A549 (cell line): ENCODE data around the gene NR1H2. TPM values are rescaled to one million over a fixed set of nuclear protein-coding genes. Genes with fewer than 3 reads are reported as not detected.

Source experiments
- ATAC-seq, 2 experiments: fragments of 200-7000 bp in 1 of 2; fragments of >200 bp in 1 of 2; cut with Nextera tagmentation in 1 of 2; cut with Tn5 transposase in 1 of 2; 3 replicates each; pipeline versions ENCODE4 v1.8.0 to v1.9.1; 2018 to 2020; ENCODE audit warnings: mild to moderate bottlenecking in 1 of 2, moderate library complexity in 1 of 2
- CTCF ChIA-PET: fragments of 300-600 bp; sonication (Branson Sonifier 250); formaldehyde crosslinking; extraction: SDS; loops from one replicate; lab custom pipeline; 2021; ENCODE audit warnings: antibody characterized with exemption, inconsistent platforms; lab: Yijun Ruan, JAX
- POLR2A ChIA-PET: fragments of 350-600 bp; formaldehyde crosslinking; extraction: SDS; loops from one replicate; lab custom pipeline; 2021; ENCODE audit warnings: antibody characterized with exemption, inconsistent platforms; lab: Yijun Ruan, JAX
- DNase-seq, 2 experiments: peaks; one replicate each; pipeline versions ENCODE4 v3.0.0 to v3.0.0-alpha.2; 2011 to 2016; ENCODE audit warnings: low read depth in 1 of 2, low spot score in 1 of 2
- FAIRE-seq: peaks from 2 replicates; lab custom pipeline; 2011; peaks lifted over from hg19 to GRCh38; lab: Jason Lieb, UNC
- H3K27ac ChIP-seq, 2 experiments: fragments of >200 bp; sonication (Bioruptor Twin); formaldehyde crosslinking; 3 replicates each; pipeline ENCODE4 v1.5.1; 2016 to 2017
- H3K4me1 ChIP-seq: fragments of >200 bp; sonication (Bioruptor Twin); formaldehyde crosslinking; 3 replicates; pipeline ENCODE4 v1.6.1; 2016
- H3K4me2 ChIP-seq: fragments of >200 bp; sonication (Bioruptor Twin); formaldehyde crosslinking; 3 replicates; pipeline ENCODE4 v1.6.1; 2016
- H3K4me3 ChIP-seq: fragments of >200 bp; sonication (Bioruptor Twin); formaldehyde crosslinking; 3 replicates; pipeline ENCODE4 v1.5.1; 2016
- H3K9me3 ChIP-seq: fragments of >200 bp; sonication (Bioruptor Twin); formaldehyde crosslinking; 3 replicates; pipeline ENCODE4 v1.6.1; 2016
- BCL3 ChIP-seq: fragments of >200 bp; sonication (Bioruptor Twin); formaldehyde crosslinking; IDR thresholded peaks from 3 replicates; pipeline ENCODE4 v1.6.1; 2016
- CBX2 ChIP-seq: fragments of 200-600 bp; sonication (generic); IDR thresholded peaks from 2 replicates; pipeline ENCODE4 v1.6.1; 2016; ENCODE audit warnings: low read depth, mild to moderate bottlenecking, borderline replicate concordance
- CBX8 ChIP-seq: fragments of 200-600 bp; sonication (generic); IDR thresholded peaks from 2 replicates; pipeline ENCODE4 v1.6.1; 2016
- CHD4 ChIP-seq: fragments of 200-600 bp; sonication (generic); IDR thresholded peaks from 2 replicates; pipeline ENCODE4 v1.6.1; 2016; ENCODE audit warnings: antibody characterized with exemption, mild to moderate bottlenecking, borderline replicate concordance
- CTCF ChIP-seq: fragments of >200 bp; sonication (Bioruptor Twin); formaldehyde crosslinking; IDR thresholded peaks from 3 replicates; pipeline ENCODE4 v1.5.1; 2016
- E2F6 ChIP-seq: IDR thresholded peaks from 2 replicates; pipeline ENCODE4 v1.6.1; 2012; ENCODE audit warnings: low read depth, borderline replicate concordance
- EHMT2 ChIP-seq: fragments of 200-600 bp; sonication (generic); IDR thresholded peaks from 2 replicates; pipeline ENCODE4 v1.6.1; 2016; ENCODE audit warnings: antibody characterized with exemption, low read depth, mild to moderate bottlenecking, moderate library complexity
- ELK1 ChIP-seq: fragments of 150-350 bp; IDR thresholded peaks from 2 replicates; pipeline ENCODE4 v1.6.1; 2014; ENCODE audit warnings: low read depth, mild to moderate bottlenecking, low read length
- FOSL2 ChIP-seq, 2 experiments: fragments of 450-650 bp in 1 of 2; fragments of >200 bp in 1 of 2; sonication (Bioruptor Twin) in 1 of 2; formaldehyde crosslinking; IDR thresholded peaks; 2 replicates each; pipeline versions ENCODE4 v1.5.0 to v1.6.1; 2016 to 2020; ENCODE audit warnings: mild to moderate bottlenecking in 1 of 2, moderate library complexity in 1 of 2
- FOXS1 ChIP-seq: fragments of 250-450 bp; sonication (Bioruptor Pico); IDR thresholded peaks from 2 replicates; pipeline ENCODE4 v1.5.0; 2020; ENCODE audit warnings: mild to moderate bottlenecking, moderate library complexity
- HOXA7 ChIP-seq: fragments of 250-450 bp; sonication (Bioruptor Pico); IDR thresholded peaks from 2 replicates; pipeline ENCODE4 v1.5.0; 2020; ENCODE audit warnings: mild to moderate bottlenecking, moderate library complexity
- NFE2L2 ChIP-seq: fragments of 150-350 bp; conservative IDR thresholded peaks from 2 replicates; pipeline ENCODE4 v1.6.1; 2014; ENCODE audit warnings: low read length
- NPAS2 ChIP-seq: fragments of 250-450 bp; sonication (Bioruptor Pico); IDR thresholded peaks from 2 replicates; pipeline ENCODE4 v1.8.0; 2022; ENCODE audit warnings: mild to moderate bottlenecking, moderate library complexity, borderline replicate concordance
- NR3C1 ChIP-seq: fragments of >200 bp; sonication (Bioruptor Twin); formaldehyde crosslinking; IDR thresholded peaks from 3 replicates; pipeline ENCODE4 v1.6.1; 2017
- POLR2AphosphoS2 ChIP-seq: conservative IDR thresholded peaks from 2 replicates; pipeline ENCODE4 v1.6.1; 2012; ENCODE audit warnings: low read length, improper control_type of control experiment, inconsistent platforms
- RAD21 ChIP-seq, 2 experiments: fragments of >200 bp in 1 of 2; sonication (Bioruptor Twin) in 1 of 2; formaldehyde crosslinking in 1 of 2; IDR thresholded peaks in 1 of 2; conservative IDR thresholded peaks in 1 of 2; 2 replicates in 1 of 2; 3 replicates in 1 of 2; pipeline ENCODE4 v1.6.1; 2012 to 2018; ENCODE audit warnings: inconsistent platforms in 1 of 2
- REST ChIP-seq: fragments of 200-600 bp; sonication (generic); IDR thresholded peaks from 2 replicates; pipeline ENCODE4 v1.6.1; 2016; ENCODE audit warnings: antibody characterized with exemption, mild to moderate bottlenecking, moderate library complexity
- RFX5 ChIP-seq: fragments of 450-650 bp; IDR thresholded peaks from 2 replicates; pipeline ENCODE4 v1.7.1; 2014; ENCODE audit warnings: antibody characterized with exemption, mild to moderate bottlenecking, moderate library complexity
- SREBF2 ChIP-seq: fragments of 450-650 bp; IDR thresholded peaks from 2 replicates; pipeline ENCODE4 v1.6.1; 2014; ENCODE audit warnings: mild to moderate bottlenecking, moderate library complexity
- TFCP2L1 ChIP-seq: fragments of 250-450 bp; sonication (Bioruptor Pico); IDR thresholded peaks from 2 replicates; pipeline ENCODE4 v1.5.0; 2021; ENCODE audit warnings: mild to moderate bottlenecking
- WGBS: methylation state at CpG from one replicate; pipeline ENCODE4 v1.1.6; 2017; ENCODE audit errors: missing lambda C conversion rate; 5-methylcytosine and 5-hydroxymethylcytosine counted together
- polyA plus RNA-seq, 4 experiments: library from polyadenylated mRNA; depleted of rRNA in 3 of 4; stranded (reverse); fragments of >200 nt; fragmentation: RNase III in 1 of 4; extraction: RNeasy Plus Mini Kit Qiagen cat#74134 plus additional on column Dnase treatment in 1 of 4; gene quantifications; 2 replicates in 3 of 4; 3 replicates in 1 of 4; pipeline ENCODE4 v1.2.3, GENCODE V29; 2011 to 2017

NR1H2 gene
- polyA plus RNA-seq, 2 of the 4 experiments (the other 2 are of a cell fraction), result 39.3 to 67.0 TPM

- no peak overlapping the region for H3K27ac ChIP-seq
- H3K4me1 ChIP-seq, result 0 out of 3 replicates have a peak, but pooled peaks cover 5% of the 10 kb centered on the region
- CTCF ChIA-PET, result interaction anchor here (1.0 to 4.0 kb wide), 10 partner anchors 10 to 421 kb away, joined by 3 to 53 read pairs (median 9); partner anchors contain the start of gene NR1H2
- 87% methylated on average over 54 of the region's 54 CpGs for WGBS
- no peak for DNase-seq
- TF ChIP-seq SREBF2 (no peak), FOSL2 (IDR thresholded peaks at IDR 0.05) (no peak), FOSL2 (CRISPR knock-in tag; IDR thresholded peaks at IDR 0.05) (peak; percentile 4; the same call in 1 of the 2 replicates)
- POLR2A ChIA-PET, result interaction anchor here (1.9 kb wide), 1 partner anchor 10 kb away, joined by 5 read pairs; no protein-coding TSS in a partner anchor
- no peaks in the 10 kb centered on the region for H3K9me3 ChIP-seq
- no peak for FAIRE-seq
- no peak overlapping the region for H3K4me3 ChIP-seq
- no peak overlapping the region for H3K4me2 ChIP-seq
- no peak for ATAC-seq
These were observed 17.6 kb upstream of the NR1H2 start for GRCh38 chr19:50358483-50359327.

- Histone ChIP-seq H3K27ac (no peak overlapping the region), H3K9me3 (no peaks in the 10 kb centered on the region), H3K4me1 (0 out of 3 replicates have a peak, but pooled peaks cover 5% of the 10 kb centered on the region), H3K4me2 (no peak overlapping the region), H3K4me3 (no peak overlapping the region)
- WGBS, result 70% methylated on average over 11 of the region's 11 CpGs
- TF ChIP-seq CBX2, result no peak
- no peak for TF ChIP-seq CHD4
- TF ChIP-seq NPAS2, result no peak
- no peak for TF ChIP-seq HOXA7 (CRISPR knock-in tag)
- TF ChIP-seq EHMT2, result no peak
- no peak for TF ChIP-seq RAD21 (conservative IDR thresholded peaks at IDR 0.05 in 1 of 2, IDR thresholded peaks at IDR 0.05 in 1 of 2)
- no peak for TF ChIP-seq ELK1
- TF ChIP-seq BCL3, result no peak
- TF ChIP-seq NFE2L2, result no peak
- no peak for TF ChIP-seq FOSL2 (IDR thresholded peaks at IDR 0.05)
- no peak for TF ChIP-seq FOSL2 (CRISPR knock-in tag; IDR thresholded peaks at IDR 0.05)
- TF ChIP-seq RFX5, result no peak
- no peak for TF ChIP-seq NR3C1
- no peak for TF ChIP-seq E2F6
- TF ChIP-seq REST, result no peak
- TF ChIP-seq TFCP2L1, result no peak
- no peak for TF ChIP-seq POLR2AphosphoS2
- TF ChIP-seq CBX8, result no peak
- TF ChIP-seq FOXS1 (CRISPR knock-in tag), result no peak
- TF ChIP-seq CTCF, result no peak
- FAIRE-seq (no peak), ATAC-seq (no peak), DNase-seq (no peak)
- POLR2A ChIA-PET, result no interaction called here
- CTCF ChIA-PET, result interaction anchor here (0.6 to 12.4 kb wide), 9 partner anchors 53 to 563 kb away, joined by 3 to 175 read pairs (median 3); no protein-coding TSS in a partner anchor
These were observed 16.9 kb upstream of the NR1H2 start for GRCh38 chr19:50359328-50359818.
